Cardiac fibroblast (primary cell): ENCODE measurements around the gene NR0B1.

Experiments
- DNase-seq, 2 donors: peaks; one replicate each; pipeline versions ENCODE4 v3.0.0 to v3.0.0-alpha.2; 2010; ENCODE audit warnings: low read depth in 2 of 2
- H3K4me3 ChIP-seq, 2 donors: replicated peaks in 1 of 2; 1 replicate in 1 of 2; 2 replicates in 1 of 2; pipeline ENCODE4 v1.5.1; 2011; ENCODE audit warnings: low read depth in 2 of 2, low read length in 2 of 2, mild to moderate bottlenecking in 2 of 2, moderate library complexity in 1 of 2
- TF ChIP-seq, protein P1 (sequence below): IDR thresholded peaks from one replicate; pipeline ENCODE4 v1.5.1; 2011; ENCODE audit warnings: low read depth, mild to moderate bottlenecking, low read length, inconsistent platforms

NR0B1 gene

DNA sequence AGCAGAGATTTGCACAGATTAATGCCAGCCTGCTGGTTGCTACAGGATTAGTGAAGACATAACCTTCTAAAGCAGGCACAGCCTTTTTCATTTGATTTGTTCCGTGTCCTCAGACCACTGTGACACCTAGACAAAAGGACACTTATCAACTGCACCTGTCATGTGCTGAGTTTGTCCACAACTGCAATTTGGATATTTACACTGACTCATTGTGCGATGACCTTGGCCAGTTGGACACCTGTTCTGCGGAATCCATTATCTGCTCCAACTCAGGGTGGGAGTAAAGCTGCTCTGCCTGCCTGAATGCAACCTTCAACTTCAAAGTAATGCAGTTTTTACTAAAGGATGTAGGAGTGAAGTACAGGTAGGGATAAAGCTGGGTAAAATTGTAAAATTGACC, 4.1 kb upstream of the NR0B1 start:
- no peak for DNase-seq
- no peak overlapping the region for H3K4me3 ChIP-seq
- TF ChIP-seq, protein P1, sequence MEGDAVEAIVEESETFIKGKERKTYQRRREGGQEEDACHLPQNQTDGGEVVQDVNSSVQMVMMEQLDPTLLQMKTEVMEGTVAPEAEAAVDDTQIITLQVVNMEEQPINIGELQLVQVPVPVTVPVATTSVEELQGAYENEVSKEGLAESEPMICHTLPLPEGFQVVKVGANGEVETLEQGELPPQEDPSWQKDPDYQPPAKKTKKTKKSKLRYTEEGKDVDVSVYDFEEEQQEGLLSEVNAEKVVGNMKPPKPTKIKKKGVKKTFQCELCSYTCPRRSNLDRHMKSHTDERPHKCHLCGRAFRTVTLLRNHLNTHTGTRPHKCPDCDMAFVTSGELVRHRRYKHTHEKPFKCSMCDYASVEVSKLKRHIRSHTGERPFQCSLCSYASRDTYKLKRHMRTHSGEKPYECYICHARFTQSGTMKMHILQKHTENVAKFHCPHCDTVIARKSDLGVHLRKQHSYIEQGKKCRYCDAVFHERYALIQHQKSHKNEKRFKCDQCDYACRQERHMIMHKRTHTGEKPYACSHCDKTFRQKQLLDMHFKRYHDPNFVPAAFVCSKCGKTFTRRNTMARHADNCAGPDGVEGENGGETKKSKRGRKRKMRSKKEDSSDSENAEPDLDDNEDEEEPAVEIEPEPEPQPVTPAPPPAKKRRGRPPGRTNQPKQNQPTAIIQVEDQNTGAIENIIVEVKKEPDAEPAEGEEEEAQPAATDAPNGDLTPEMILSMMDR: no peak

DNA sequence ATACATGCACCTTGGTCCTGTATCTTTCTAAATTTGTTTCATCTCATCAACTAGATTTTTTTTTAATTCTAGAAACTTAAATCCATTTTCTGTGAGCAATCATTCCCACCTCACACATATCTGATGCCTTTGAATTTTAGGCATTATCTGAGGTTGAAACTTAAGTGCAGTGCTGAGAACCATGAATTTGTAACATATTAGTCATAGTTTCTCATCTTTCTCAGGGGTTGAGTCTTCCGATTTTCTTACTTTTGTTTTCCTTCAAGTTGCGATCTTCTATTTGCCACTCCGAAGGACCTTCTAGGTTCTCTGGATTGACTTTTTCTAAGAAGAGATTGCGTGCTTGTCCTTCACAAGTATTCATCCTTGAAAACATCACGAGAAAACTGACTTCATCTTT, 3.7 kb upstream of the NR0B1 start:
- peak in 1 of 2 donors; percentile 1 for DNase-seq
- no peak overlapping the region for H3K4me3 ChIP-seq
- TF ChIP-seq, protein P1: no peak

DNA sequence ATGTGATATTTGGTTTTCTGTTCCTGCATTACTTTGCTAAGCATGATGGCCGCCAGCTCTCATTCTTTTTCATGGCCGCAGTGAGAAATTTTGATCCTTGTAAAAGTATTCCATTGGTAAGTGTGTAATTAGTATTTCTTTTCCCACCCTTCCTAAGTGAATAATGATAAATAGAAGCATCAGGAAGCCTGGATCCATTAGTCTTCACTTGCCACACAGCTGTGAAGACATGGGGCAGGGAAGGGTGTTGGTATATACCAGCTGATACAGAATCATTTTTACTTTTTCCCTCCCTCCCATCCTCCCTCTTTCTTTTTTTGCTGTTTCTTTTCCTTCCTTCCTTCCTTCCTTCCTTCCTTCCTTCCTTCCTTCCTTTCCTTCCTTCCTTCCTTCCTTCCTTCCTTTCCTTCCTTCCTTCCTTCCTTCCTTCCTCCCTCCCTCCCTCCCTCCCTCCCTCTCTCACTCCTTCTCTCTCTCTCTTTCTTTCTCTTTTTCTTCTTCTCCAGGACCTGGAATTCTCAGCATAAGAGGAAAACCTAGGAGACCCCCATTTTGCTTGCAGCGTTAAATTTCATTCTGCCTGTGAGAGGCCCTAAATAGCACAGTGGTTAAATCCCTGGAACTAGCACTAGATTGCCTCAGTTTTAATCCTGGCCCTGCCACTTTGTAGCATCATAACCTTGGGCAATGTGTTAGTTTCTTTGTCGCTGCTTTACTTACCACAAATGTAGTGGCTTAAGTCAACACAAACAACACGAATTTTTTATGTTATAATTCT, 1.4 kb upstream of the NR0B1 start:
- TF ChIP-seq, protein P1: no peak
- H3K4me3 ChIP-seq: no peak overlapping the region
- no peak for DNase-seq

DNA sequence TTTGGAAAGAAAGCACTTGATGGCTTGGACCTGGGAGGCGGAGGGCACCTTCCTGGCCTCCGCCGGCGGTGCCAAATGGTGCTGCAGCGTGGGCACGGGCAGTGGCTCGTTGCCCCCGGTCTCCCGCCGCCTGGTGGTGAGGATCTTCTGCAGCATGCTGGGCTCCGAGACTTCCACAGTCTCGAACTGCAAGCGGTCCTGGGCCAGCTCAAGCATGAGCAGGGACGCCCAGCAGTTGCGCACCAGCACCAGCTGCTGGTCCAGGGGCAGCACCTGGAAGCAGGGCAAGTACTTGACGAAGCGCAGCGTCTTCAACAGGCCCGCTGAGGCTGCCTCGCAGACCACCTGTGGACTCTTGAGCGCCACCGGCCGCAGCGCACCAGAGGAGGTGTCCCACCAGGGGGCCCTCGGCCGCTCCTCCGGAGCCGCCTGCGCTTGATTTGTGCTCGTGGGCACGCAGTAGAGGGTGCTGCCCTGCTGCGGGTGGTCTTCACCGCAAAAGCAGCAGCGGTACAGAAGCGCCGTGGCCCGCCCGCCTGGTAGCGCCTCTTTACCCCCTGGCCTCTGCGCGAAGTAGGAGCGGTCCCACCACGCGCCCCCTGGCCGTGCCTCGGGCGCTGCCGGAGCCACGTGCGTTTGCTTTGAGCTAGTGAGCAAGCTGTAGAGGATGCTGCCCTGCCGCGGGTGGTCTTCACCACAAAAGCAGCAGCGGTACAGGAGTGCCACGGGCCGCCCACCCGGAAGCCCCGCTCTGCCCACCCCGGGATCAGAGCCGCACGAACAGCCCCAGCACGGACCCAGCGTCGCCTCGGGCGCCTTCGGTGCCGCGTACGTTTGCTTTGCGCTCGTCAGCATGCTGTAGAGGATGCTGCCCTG, 689 bp downstream of the NR0B1 start:
- H3K4me3 ChIP-seq: peak overlapping the region in 1 of 2 donors; percentile 22
- DNase-seq: peak in 1 of 2 donors; percentile 16
- TF ChIP-seq, protein P1: peak; percentile 22

DNA sequence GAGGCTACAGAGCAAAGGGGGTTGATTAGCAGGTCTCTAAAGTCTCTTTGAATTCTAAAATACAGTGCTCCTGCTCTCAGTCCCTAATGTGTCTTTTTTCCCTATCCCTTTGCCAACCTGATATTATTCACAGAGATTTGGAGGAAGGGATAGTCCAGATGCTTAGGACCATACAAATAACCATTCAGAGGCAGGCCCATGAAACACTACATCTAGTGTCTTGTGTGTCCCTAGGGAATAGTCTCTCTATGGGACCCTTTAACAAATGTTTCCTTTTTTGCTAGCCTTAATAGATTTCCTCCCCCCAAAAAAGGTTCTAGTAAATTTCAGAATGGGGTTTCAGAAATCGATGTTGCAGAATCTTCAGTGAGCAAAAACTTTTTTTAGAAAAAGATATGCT, 1.7 kb downstream of the NR0B1 start:
- H3K4me3 ChIP-seq: no peak overlapping the region
- DNase-seq: no peak
- TF ChIP-seq, protein P1: no peak

DNA sequence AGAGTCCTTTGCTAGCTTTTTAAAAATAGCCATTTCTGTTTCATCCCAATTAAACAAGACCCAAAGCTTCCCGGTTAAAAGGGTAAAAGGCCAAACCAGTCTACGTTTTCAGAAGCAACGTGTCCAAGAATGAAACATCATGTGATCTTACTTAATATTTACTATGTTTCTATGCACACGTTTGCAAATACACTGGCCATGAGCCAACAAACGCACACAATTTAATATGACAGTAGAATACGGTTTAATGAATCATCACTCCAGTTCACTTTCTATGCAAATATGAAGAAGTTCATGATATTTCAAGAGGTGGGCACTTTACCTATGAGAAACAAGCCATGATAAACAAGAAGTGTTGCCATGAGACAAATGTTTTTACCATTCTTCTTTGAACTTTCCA, 4.3 kb downstream of the NR0B1 start:
- H3K4me3 ChIP-seq: no peak overlapping the region
- no peak for DNase-seq
- TF ChIP-seq, protein P1: no peak
